Suprapubic skin (tissue), 4 donors: Measurements from ENCODE around the gene IMP4. TPM values are rescaled to one million over a fixed set of nuclear protein-coding genes. Genes with fewer than 3 reads are reported as not detected.

Source experiments
- DNase-seq, 2 donors: peaks; one replicate each; pipeline ENCODE4 v3.0.0-alpha.2; 2019; ENCODE audit warnings: low spot score in 2 of 2
- H3K27ac ChIP-seq: fragments of 200-600 bp; sonication (generic); one replicate; pipeline ENCODE4 v1.5.1; 2019
- H3K27me3 ChIP-seq: fragments of 200-600 bp; sonication (generic); one replicate; pipeline ENCODE4 v1.5.1; 2019
- H3K36me3 ChIP-seq: fragments of 200-600 bp; sonication (generic); one replicate; pipeline ENCODE4 v1.5.1; 2019
- H3K4me1 ChIP-seq: fragments of 200-600 bp; sonication (generic); one replicate; pipeline ENCODE4 v1.5.1; 2019
- H3K4me3 ChIP-seq: fragments of 200-600 bp; sonication (generic); one replicate; pipeline ENCODE4 v1.5.1; 2019; ENCODE audit warnings: mild to moderate bottlenecking
- H3K9me3 ChIP-seq: fragments of 200-600 bp; sonication (generic); one replicate; pipeline ENCODE4 v1.5.1; 2019
- CTCF ChIP-seq, 2 donors: fragments of 200-600 bp in 1 of 2; fragments of 450-650 bp in 1 of 2; sonication (generic) in 1 of 2; IDR thresholded peaks; one replicate each; pipeline ENCODE4 v1.5.1; 2016 to 2019; ENCODE audit warnings: antibody characterized with exemption in 2 of 2, mild to moderate bottlenecking in 1 of 2, moderate library complexity in 1 of 2
- EP300 ChIP-seq: sonication (generic); formaldehyde crosslinking; IDR thresholded peaks from one replicate; pipeline ENCODE4 v1.6.1; 2017; ENCODE audit warnings: antibody characterized with exemption
- POLR2A ChIP-seq, 2 donors: fragments of 450-650 bp; IDR thresholded peaks; one replicate each; pipeline ENCODE4 v1.6.1; 2017; ENCODE audit warnings: antibody characterized with exemption in 2 of 2, mild to moderate bottlenecking in 2 of 2, moderate library complexity in 2 of 2
- POLR2AphosphoS5 ChIP-seq, 3 donors: sonication (generic); formaldehyde crosslinking; IDR thresholded peaks; one replicate each; pipeline ENCODE4 v1.6.1; 2017; ENCODE audit warnings: antibody characterized with exemption in 3 of 3
- WGBS: methylation state at CpG from one replicate; pipeline ENCODE4 v1.1.5; 2018; 5-methylcytosine and 5-hydroxymethylcytosine counted together
- total RNA-seq, 4 donors: library from RNA; depleted of rRNA; stranded (reverse); fragments of >200 nt; gene quantifications; one replicate each; pipeline ENCODE4 v1.1.0, GENCODE V29; 2016

The IMP4 gene
- total RNA-seq, 4 donors from 2014 or later = 84.0 to 125 (median 98.8) TPM

- peaks cover 24% of the 10 kb centered on the region for H3K36me3 ChIP-seq
- H3K9me3 ChIP-seq = no peaks in the 10 kb centered on the region
- TF ChIP-seq CTCF (IDR thresholded peaks at IDR 0.05) (no peak), POLR2A (IDR thresholded peaks at IDR 0.05) (no peak), EP300 (no peak), POLR2AphosphoS5 (IDR thresholded peaks at IDR 0.05) (no peak)
- no peak overlapping the region for H3K4me3 ChIP-seq
- DNase-seq = no peak
- peaks cover 9% of the 10 kb centered on the region for H3K27me3 ChIP-seq
- peaks cover 13% of the 10 kb centered on the region for H3K4me1 ChIP-seq
- 74% methylated on average over 13 of the region's 13 CpGs for WGBS
- H3K27ac ChIP-seq = no peak overlapping the region
Measured at GRCh38 chr2:130336150-130336876, 6.4 kb upstream of the IMP4 start.

- Histone ChIP-seq H3K27me3 (peaks cover 2% of the 10 kb centered on the region), H3K9me3 (no peaks in the 10 kb centered on the region), H3K36me3 (peaks cover 24% of the 10 kb centered on the region), H3K4me1 (peaks cover 15% of the 10 kb centered on the region), H3K27ac (no peak overlapping the region), H3K4me3 (peak overlapping the region; percentile 16)
- 27% methylated on average over 21 of the region's 29 CpGs for WGBS
- peak in 1 of 2 donors; percentile 82 for DNase-seq
- TF ChIP-seq EP300 = no peak
- TF ChIP-seq POLR2AphosphoS5 (IDR thresholded peaks at IDR 0.05) = peak in 1 of 3 donors; percentile 72
Measured at GRCh38 chr2:130336877-130337734, 5.6 kb upstream of the IMP4 start.

- Histone ChIP-seq H3K36me3 (peaks cover 24% of the 10 kb centered on the region), H3K27ac (no peak overlapping the region), H3K4me1 (peaks cover 9% of the 10 kb centered on the region), H3K27me3 (no peaks in the 10 kb centered on the region), H3K4me3 (no peak overlapping the region), H3K9me3 (no peaks in the 10 kb centered on the region)
- TF ChIP-seq POLR2A (IDR thresholded peaks at IDR 0.05) = no peak
- no peak for TF ChIP-seq POLR2AphosphoS5 (IDR thresholded peaks at IDR 0.05)
- TF ChIP-seq CTCF (IDR thresholded peaks at IDR 0.05) = no peak
- TF ChIP-seq EP300 = no peak
- no peak for DNase-seq
- 71% methylated on average over 8 of the region's 8 CpGs for WGBS
Measured at GRCh38 chr2:130337735-130338325, 4.9 kb upstream of the IMP4 start.

- H3K9me3 ChIP-seq = no peaks in the 10 kb centered on the region
- H3K4me3 ChIP-seq = no peak overlapping the region
- WGBS = 95% methylated on average over 7 of the region's 12 CpGs
- peaks cover 16% of the 10 kb centered on the region for H3K4me1 ChIP-seq
- DNase-seq = no peak
- no peaks in the 10 kb centered on the region for H3K27me3 ChIP-seq
- TF ChIP-seq CTCF (IDR thresholded peaks at IDR 0.05) (no peak), EP300 (no peak), POLR2A (IDR thresholded peaks at IDR 0.05) (no peak), POLR2AphosphoS5 (IDR thresholded peaks at IDR 0.05) (no peak)
- no peak overlapping the region for H3K27ac ChIP-seq
- peaks cover 24% of the 10 kb centered on the region for H3K36me3 ChIP-seq
Measured at GRCh38 chr2:130338793-130339345, 3.8 kb upstream of the IMP4 start.

GRCh38 chr2:130339885-130340745 lies 2.6 kb upstream of the IMP4 start:
- 92% methylated on average over 10 of the region's 10 CpGs for WGBS
- peaks cover 33% of the 10 kb centered on the region for H3K36me3 ChIP-seq

More at GRCh38 chr2:130339885-130340745, 2.6 kb upstream of the IMP4 start:
- Histone ChIP-seq H3K27ac (no peak overlapping the region), H3K9me3 (no peaks in the 10 kb centered on the region), H3K4me1 (peaks cover 21% of the 10 kb centered on the region), H3K27me3 (no peaks in the 10 kb centered on the region), H3K4me3 (no peak overlapping the region)
- DNase-seq = no peak
- TF ChIP-seq EP300 (no peak), POLR2AphosphoS5 (IDR thresholded peaks at IDR 0.05) (no peak), POLR2A (IDR thresholded peaks at IDR 0.05) (no peak), CTCF (IDR thresholded peaks at IDR 0.05) (no peak)
